Ishikawa (cell line): ENCODE data around the gene AEBP1.

Experiments
- CEBPB ChIP-seq: IDR thresholded peaks from 2 replicates; pipeline ENCODE4 v1.6.1; 2012
- CREB1 ChIP-seq: IDR thresholded peaks from 2 replicates; pipeline ENCODE4 v1.6.1; 2012; ENCODE audit warnings: low read depth
- EGR1 ChIP-seq: IDR thresholded peaks from 2 replicates; pipeline ENCODE4 v1.6.1; 2012
- EP300 ChIP-seq: IDR thresholded peaks from 2 replicates; pipeline ENCODE4 v1.6.1; 2012; ENCODE audit warnings: borderline replicate concordance
- FOXM1 ChIP-seq: IDR thresholded peaks from 2 replicates; pipeline ENCODE4 v1.6.1; 2012; ENCODE audit warnings: low read depth, borderline replicate concordance
- NFIC ChIP-seq: IDR thresholded peaks from 2 replicates; pipeline ENCODE4 v1.6.1; 2012
- RAD21 ChIP-seq: IDR thresholded peaks from 2 replicates; pipeline ENCODE4 v1.6.1; 2012; ENCODE audit warnings: low read depth
- TAF1 ChIP-seq: IDR thresholded peaks from 2 replicates; pipeline ENCODE4 v1.6.1; 2012; ENCODE audit warnings: low read depth, mild to moderate bottlenecking
- TCF12 ChIP-seq: IDR thresholded peaks from 2 replicates; pipeline ENCODE4 v1.6.1; 2012; ENCODE audit warnings: low read depth
- TEAD4 ChIP-seq: IDR thresholded peaks from 2 replicates; pipeline ENCODE4 v1.6.1; 2012
- YY1 ChIP-seq: IDR thresholded peaks from 2 replicates; pipeline ENCODE4 v1.6.1; 2012; ENCODE audit warnings: low read depth
- ZBTB7A ChIP-seq: IDR thresholded peaks from 2 replicates; pipeline ENCODE4 v1.6.1; 2012; ENCODE audit warnings: low read depth
- TF ChIP-seq, protein P1 (sequence below): IDR thresholded peaks from 2 replicates; pipeline ENCODE4 v1.6.1; 2012; ENCODE audit warnings: low read depth, mild to moderate bottlenecking
- TF ChIP-seq, protein P2 (sequence below): IDR thresholded peaks from 2 replicates; pipeline ENCODE4 v1.6.1; 2012

DNA sequence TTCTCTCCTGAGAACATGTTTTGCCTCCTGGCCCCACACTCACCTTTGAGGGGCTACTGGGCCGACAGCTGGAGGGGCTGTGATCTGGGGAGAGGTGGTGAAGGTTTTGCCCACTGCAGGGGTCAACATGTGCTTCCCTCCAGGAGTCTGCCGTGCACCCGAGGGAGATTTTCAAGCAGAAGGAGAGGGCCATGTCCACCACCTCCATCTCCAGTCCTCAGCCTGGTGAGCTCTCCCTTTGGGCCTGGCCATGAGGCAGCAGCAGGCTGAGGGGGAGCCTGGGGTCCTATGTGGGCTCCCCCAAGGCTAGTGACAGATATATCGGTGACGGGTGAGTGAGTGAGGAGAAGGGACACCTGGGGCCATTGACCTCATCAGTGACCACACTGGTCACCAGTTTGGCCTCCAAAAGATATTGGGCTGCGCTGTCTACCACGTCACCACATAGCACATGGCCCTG, 45.4 kb upstream of the AEBP1 start:
- TF ChIP-seq ZBTB7A (no peak), EP300 (no peak), TEAD4 (no peak), TAF1 (no peak), RAD21 (no peak), YY1 (no peak), TCF12 (no peak), CEBPB (no peak), EGR1 (no peak), FOXM1 (no peak), CREB1 (no peak), NFIC (no peak)
- TF ChIP-seq, protein P1, sequence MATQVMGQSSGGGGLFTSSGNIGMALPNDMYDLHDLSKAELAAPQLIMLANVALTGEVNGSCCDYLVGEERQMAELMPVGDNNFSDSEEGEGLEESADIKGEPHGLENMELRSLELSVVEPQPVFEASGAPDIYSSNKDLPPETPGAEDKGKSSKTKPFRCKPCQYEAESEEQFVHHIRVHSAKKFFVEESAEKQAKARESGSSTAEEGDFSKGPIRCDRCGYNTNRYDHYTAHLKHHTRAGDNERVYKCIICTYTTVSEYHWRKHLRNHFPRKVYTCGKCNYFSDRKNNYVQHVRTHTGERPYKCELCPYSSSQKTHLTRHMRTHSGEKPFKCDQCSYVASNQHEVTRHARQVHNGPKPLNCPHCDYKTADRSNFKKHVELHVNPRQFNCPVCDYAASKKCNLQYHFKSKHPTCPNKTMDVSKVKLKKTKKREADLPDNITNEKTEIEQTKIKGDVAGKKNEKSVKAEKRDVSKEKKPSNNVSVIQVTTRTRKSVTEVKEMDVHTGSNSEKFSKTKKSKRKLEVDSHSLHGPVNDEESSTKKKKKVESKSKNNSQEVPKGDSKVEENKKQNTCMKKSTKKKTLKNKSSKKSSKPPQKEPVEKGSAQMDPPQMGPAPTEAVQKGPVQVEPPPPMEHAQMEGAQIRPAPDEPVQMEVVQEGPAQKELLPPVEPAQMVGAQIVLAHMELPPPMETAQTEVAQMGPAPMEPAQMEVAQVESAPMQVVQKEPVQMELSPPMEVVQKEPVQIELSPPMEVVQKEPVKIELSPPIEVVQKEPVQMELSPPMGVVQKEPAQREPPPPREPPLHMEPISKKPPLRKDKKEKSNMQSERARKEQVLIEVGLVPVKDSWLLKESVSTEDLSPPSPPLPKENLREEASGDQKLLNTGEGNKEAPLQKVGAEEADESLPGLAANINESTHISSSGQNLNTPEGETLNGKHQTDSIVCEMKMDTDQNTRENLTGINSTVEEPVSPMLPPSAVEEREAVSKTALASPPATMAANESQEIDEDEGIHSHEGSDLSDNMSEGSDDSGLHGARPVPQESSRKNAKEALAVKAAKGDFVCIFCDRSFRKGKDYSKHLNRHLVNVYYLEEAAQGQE, result no peak
- TF ChIP-seq, protein P2, sequence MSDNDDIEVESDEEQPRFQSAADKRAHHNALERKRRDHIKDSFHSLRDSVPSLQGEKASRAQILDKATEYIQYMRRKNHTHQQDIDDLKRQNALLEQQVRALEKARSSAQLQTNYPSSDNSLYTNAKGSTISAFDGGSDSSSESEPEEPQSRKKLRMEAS, result no peak
